Activated T-helper 1 cell treated with anti-CD3 and anti-CD28 coated beads, Interleukin-12 subunit alpha, Interleukin-12 subunit beta, Interleukin-2, Interleukin-4 antibody, amounts not matched to agents 30 ng/mL and 10 ng/mL and 1 ng/mL, durations not matched to agents 14 hours and 24 hours and 36 hours (primary cell): ENCODE data around the gene IRF8. TPM values are rescaled to one million over a fixed set of nuclear protein-coding genes. Genes with fewer than 3 reads are reported as not detected.

Experiments
- DNase-seq: peaks from one replicate; pipeline ENCODE4 v3.0.0; 2021; ENCODE audit warnings: low spot score
- H3K27ac Mint-ChIP-seq: one replicate; pipeline ENCODE4 v1.8.0; 2021; ENCODE audit warnings: mild to moderate bottlenecking, mixed read lengths
- H3K27me3 Mint-ChIP-seq: one replicate; pipeline ENCODE4 v1.8.0; 2022; ENCODE audit warnings: mild to moderate bottlenecking, moderate library complexity, mixed read lengths; ENCODE audit not compliant: insufficient read depth
- H3K36me3 Mint-ChIP-seq: one replicate; pipeline ENCODE4 v1.8.0; 2021; ENCODE audit warnings: low read depth, mixed read lengths
- H3K4me1 Mint-ChIP-seq: one replicate; pipeline ENCODE4 v1.8.0; 2021; ENCODE audit warnings: low read depth, mixed read lengths
- H3K4me3 Mint-ChIP-seq: one replicate; pipeline ENCODE4 v1.8.0; 2021; ENCODE audit warnings: mild to moderate bottlenecking, moderate library complexity, mixed read lengths
- H3K9me3 Mint-ChIP-seq: one replicate; pipeline ENCODE4 v1.8.0; 2021; ENCODE audit warnings: mixed read lengths
- intact Hi-C: fragments of 100-400 bp; cut with micrococcal nuclease; formaldehyde crosslinking; loops from one replicate; pipeline ENCODE4 v1.15.1; 2024
- total RNA-seq: library from RNA; stranded (reverse); gene quantifications from 2 replicates; pipeline ENCODE4 v1.2.3, GENCODE V29; 2022

IRF8 gene
- total RNA-seq, 1 donor from 2014 or later, result 158 TPM

DNA sequence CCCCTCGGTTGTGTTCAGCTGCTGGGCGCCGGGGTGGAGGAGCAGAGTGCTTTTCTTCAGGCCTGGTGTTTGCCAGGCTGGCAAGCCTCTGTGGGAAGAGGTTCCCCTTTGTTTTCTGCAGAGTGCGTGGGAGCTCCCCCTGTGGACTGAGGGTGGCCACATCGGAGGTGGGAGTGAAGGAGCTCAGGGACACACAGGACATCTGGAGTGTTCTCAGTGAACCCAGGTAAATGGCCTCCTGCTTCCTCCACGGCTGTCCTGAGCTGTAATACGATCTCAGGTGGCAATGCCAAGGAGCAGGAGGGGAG, 39.2 kb upstream of the IRF8 start:
- Mint-ChIP-seq H3K27me3 (peaks cover 11% of the 10 kb centered on the region), H3K9me3 (peaks cover 10% of the 10 kb centered on the region), H3K36me3 (no peaks in the 10 kb centered on the region), H3K4me3 (no peak overlapping the region), H3K27ac (no peak overlapping the region), H3K4me1 (peaks cover 6% of the 10 kb centered on the region)
- DNase-seq, result no peak
- intact Hi-C loops, result no loop called here

DNA sequence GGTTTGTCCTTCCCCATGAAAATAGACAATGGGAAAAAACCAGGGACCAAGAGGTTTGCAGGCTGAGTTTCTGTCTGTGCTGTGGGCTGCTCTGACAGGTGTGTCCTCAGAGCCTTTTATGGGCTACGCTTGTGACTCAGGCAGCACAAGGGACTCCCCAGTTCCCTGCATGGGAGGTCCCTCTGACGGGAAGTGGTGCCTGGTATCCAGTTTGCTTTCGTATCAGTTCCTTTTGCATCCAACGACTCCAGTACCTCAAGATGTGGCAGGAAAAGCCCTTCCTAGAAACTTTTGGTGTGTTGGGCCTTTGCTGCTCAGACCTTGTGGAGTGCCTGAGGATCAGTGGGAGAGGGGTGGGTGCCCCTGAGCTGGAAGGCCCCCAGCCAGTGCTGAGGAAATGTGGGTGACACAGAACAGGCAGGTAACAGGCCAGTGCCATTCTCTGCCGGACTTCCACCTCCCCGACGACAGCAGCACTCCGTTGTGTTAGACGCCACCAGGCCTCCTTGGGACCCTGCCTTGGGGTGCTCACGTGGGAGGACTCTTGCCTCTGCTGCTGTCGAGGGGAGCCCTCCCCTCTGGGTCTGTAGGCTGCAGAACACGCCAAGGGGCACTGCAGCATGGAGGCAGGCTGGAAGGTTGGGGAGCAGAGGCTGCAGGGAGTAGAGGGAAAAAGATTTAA, 38.4 kb upstream of the IRF8 start:
- Mint-ChIP-seq H3K27ac (no peak overlapping the region), H3K27me3 (peaks cover 10% of the 10 kb centered on the region), H3K4me3 (no peak overlapping the region), H3K36me3 (no peaks in the 10 kb centered on the region), H3K4me1 (peaks cover 6% of the 10 kb centered on the region), H3K9me3 (peaks cover 10% of the 10 kb centered on the region)
- intact Hi-C loops, result no loop called here
- DNase-seq, result no peak

DNA sequence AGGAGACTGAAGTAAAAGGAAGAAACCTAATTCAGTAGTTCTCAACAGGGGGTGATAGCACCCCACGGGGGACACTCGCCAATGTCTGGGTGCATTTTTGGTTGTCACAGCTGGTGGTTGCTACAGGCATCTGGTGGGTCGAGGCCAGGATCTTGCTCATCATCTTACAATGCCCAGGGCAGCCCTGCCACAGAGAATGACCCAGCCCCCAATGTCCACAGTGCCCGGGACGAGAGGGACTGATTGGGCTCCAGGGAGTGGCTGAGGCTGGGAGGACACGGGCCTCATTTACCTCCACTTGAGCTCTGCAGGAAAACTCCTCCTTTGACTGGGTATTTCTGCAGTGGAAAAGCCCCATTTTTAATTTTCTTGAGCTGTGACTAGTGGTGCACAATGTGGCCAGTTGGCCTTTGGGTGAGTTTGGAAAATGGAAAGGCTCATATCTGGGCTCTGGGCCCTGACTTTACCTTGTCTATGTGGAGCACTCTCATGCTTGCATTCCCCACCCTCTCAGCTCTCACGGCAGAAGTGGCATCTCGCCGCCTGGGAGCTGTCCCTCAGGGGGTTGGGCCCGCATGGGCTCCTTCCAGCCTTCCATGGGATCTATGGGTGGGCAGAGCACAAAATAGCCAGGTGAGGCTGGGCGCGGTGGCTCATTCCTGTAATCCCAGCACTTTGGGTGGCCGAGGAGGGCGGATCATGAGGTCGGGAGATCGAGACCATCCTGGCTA, 37.7 kb upstream of the IRF8 start:
- Mint-ChIP-seq H3K36me3 (no peaks in the 10 kb centered on the region), H3K27ac (no peak overlapping the region), H3K4me1 (peaks cover 6% of the 10 kb centered on the region), H3K27me3 (peaks cover 12% of the 10 kb centered on the region), H3K4me3 (no peak overlapping the region), H3K9me3 (peaks cover 6% of the 10 kb centered on the region)
- DNase-seq, result no peak
- intact Hi-C loops, result no loop called here

GRCh38 chr16:85862476-85863383, 36.2 kb upstream of the IRF8 start:
- Mint-ChIP-seq H3K36me3 (no peaks in the 10 kb centered on the region), H3K27ac (no peak overlapping the region), H3K27me3 (peaks cover 13% of the 10 kb centered on the region), H3K4me3 (no peak overlapping the region), H3K4me1 (peaks cover 6% of the 10 kb centered on the region), H3K9me3 (peaks cover 6% of the 10 kb centered on the region)
- DNase-seq, result no peak
- intact Hi-C loops, result no loop called here

DNA sequence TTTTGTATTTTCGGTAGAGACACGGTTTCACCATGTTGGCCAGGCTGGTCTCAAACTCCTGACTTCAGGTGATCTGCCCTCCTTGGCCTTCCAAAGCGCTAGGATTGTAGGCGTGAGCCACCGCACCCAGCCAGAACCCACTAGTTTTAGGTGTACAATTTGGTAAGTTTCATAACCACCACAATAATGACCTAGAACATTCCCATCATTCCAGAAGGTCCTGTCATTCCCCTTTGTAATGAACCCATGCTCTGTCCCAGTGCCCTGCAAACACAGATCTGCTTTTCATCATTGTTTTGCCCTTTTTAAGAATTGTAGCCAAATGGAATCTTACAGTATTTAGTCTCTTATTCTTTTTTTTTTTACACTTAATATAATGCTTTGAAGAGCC, 35.6 kb upstream of the IRF8 start:
- Mint-ChIP-seq H3K4me1 (peaks cover 6% of the 10 kb centered on the region), H3K4me3 (no peak overlapping the region), H3K9me3 (peaks cover 6% of the 10 kb centered on the region), H3K27ac (no peak overlapping the region), H3K36me3 (no peaks in the 10 kb centered on the region), H3K27me3 (peaks cover 17% of the 10 kb centered on the region)
- intact Hi-C loops, result no loop called here
- no peak for DNase-seq

DNA sequence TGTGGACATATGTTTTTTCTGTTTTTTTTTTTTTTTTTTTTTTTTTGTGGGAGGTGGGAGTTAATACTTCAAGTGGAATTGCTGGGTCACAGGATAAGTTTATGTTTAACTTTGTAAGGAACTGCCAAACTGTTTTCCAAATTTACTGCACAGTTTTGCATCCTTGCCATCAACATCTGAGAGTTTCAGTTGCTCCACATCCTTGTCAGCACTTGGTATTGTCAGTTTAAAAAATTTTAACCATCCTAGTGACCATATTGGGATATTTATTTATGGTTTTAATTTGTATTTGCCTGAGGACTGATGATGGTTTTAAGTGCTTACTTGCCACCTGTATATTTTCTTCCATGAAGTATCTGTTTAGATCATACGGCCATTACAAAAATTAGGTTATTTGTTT, 34.0 kb upstream of the IRF8 start:
- peaks cover 11% of the 10 kb centered on the region for H3K9me3 Mint-ChIP-seq
- no peaks in the 10 kb centered on the region for H3K36me3 Mint-ChIP-seq
- peaks cover 14% of the 10 kb centered on the region for H3K4me1 Mint-ChIP-seq
- H3K27ac Mint-ChIP-seq, result no peak overlapping the region
- no peak for DNase-seq
- no peak overlapping the region for H3K4me3 Mint-ChIP-seq
- intact Hi-C loops, result no loop called here
- H3K27me3 Mint-ChIP-seq, result peaks cover 22% of the 10 kb centered on the region

GRCh38 chr16:85867189-85867588, 31.8 kb upstream of the IRF8 start:
- peaks cover 24% of the 10 kb centered on the region for H3K27me3 Mint-ChIP-seq

DNA sequence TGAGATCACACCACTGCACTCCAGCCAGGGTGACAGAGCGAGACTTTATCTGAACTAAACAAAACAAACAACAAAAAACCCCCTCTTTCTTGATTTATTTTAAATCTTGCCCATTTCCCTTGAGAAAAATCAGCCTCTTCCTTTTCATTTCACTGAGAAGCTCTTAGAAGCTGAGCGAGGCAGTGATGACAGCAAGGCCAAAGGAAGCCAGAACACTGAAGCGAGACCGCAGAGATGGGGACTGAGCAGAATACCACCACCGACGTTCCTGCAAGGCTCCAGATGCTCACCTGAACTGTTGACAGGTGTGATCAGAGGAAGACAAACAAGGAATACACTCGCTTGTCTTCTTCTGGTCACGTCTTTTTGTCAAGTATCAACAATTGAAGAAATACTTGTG, 30.5 kb upstream of the IRF8 start:
- H3K4me3 Mint-ChIP-seq, result no peak overlapping the region
- no peak for DNase-seq
- intact Hi-C loops, result no loop called here
- peaks cover 28% of the 10 kb centered on the region for H3K4me1 Mint-ChIP-seq
- no peak overlapping the region for H3K27ac Mint-ChIP-seq
- H3K9me3 Mint-ChIP-seq, result peaks cover 11% of the 10 kb centered on the region
- peaks cover 19% of the 10 kb centered on the region for H3K27me3 Mint-ChIP-seq
- H3K36me3 Mint-ChIP-seq, result no peaks in the 10 kb centered on the region

More at GRCh38 chr16:85867189-85867588, 31.8 kb upstream of the IRF8 start:
- Mint-ChIP-seq H3K27ac (no peak overlapping the region), H3K9me3 (peaks cover 11% of the 10 kb centered on the region), H3K4me3 (no peak overlapping the region), H3K36me3 (no peaks in the 10 kb centered on the region), H3K4me1 (peaks cover 28% of the 10 kb centered on the region)
- no peak for DNase-seq
- intact Hi-C loops, result no loop called here

DNA sequence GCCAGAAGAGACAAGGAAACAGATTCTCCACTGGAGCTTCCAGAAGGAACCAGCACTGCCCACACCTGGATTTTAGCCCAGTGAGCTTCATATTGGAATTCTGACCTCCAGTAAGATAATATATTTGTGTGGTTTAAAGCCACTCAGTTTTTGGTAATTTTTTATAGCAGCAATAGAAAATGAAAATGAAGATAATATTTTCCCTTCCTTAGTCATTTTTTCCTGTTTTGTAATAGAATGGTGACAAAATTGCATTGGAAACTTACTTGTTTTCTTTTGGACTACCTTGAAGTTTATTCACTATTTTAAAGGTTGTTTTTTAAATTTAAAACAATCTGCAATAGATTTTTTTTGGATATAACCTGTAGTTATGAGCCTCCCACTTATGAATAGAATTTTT, 29.8 kb upstream of the IRF8 start:
- Mint-ChIP-seq H3K36me3 (no peaks in the 10 kb centered on the region), H3K27me3 (peaks cover 26% of the 10 kb centered on the region), H3K4me1 (peaks cover 28% of the 10 kb centered on the region), H3K4me3 (no peak overlapping the region), H3K9me3 (peaks cover 5% of the 10 kb centered on the region), H3K27ac (no peak overlapping the region)
- no peak for DNase-seq
- intact Hi-C loops, result loop anchor here (1.0 kb wide), 1 partner anchor 30 kb away; the partner anchor contains the start of gene IRF8

- Mint-ChIP-seq H3K4me3 (no peak overlapping the region), H3K9me3 (peaks cover 5% of the 10 kb centered on the region), H3K4me1 (peaks cover 28% of the 10 kb centered on the region), H3K27ac (peak overlapping the region; percentile 31), H3K36me3 (no peaks in the 10 kb centered on the region), H3K27me3 (peaks cover 29% of the 10 kb centered on the region)
- intact Hi-C loops, result loop anchor here (1.0 kb wide), 4 partner anchors 18 to 120 kb away; partner anchors contain the start of gene IRF8
- DNase-seq, result no peak
These were observed 29.0 kb upstream of the IRF8 start for GRCh38 chr16:85869785-85870558.

DNA sequence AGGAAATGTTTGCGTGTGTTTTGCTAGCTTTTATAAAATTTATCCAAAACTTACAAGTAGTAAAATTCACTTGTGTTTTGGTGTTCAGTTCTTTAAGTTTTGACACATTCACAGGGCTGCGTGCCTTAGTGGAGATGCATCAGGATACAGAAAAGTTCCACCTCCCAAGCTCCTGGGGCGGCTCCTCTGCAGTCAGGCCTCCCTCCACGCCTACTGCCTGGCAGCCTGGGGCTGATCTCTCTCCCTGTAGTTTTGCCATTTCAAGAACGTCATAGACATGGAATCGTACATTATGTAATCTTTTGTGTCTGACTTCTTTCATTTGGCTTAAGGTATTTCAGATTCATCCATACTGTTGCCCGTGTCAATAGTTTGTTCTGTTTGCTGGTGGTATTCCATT, 27.2 kb upstream of the IRF8 start:
- H3K36me3 Mint-ChIP-seq, result no peaks in the 10 kb centered on the region
- intact Hi-C loops, result no loop called here
- peaks cover 5% of the 10 kb centered on the region for H3K9me3 Mint-ChIP-seq
- peak overlapping the region; percentile 75 for H3K27ac Mint-ChIP-seq
- peaks cover 28% of the 10 kb centered on the region for H3K4me1 Mint-ChIP-seq
- no peak for DNase-seq
- H3K27me3 Mint-ChIP-seq, result peaks cover 41% of the 10 kb centered on the region
- H3K4me3 Mint-ChIP-seq, result peak overlapping the region; percentile 16

DNA sequence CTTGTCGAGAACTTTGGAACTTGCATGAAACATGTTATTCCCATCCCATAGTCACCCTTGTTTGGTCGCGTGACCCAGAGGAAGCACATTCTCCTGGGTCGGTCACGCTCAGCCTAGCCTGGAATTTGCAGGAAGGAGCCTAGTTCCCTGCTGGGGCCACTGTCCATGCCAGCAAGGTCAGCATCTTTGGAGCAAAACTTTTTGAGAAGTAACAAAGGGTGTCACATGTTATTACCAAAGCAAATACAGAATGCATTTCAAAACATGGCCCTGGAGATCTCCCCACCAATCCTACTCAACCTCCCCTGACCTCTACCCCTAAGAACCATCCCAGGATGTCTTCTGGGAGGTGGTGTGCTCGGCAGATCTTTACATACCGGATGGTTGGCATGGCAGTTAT, 26.2 kb upstream of the IRF8 start:
- Mint-ChIP-seq H3K27me3 (peaks cover 42% of the 10 kb centered on the region), H3K9me3 (peaks cover 7% of the 10 kb centered on the region), H3K4me1 (peaks cover 28% of the 10 kb centered on the region), H3K27ac (no peak overlapping the region), H3K4me3 (no peak overlapping the region), H3K36me3 (peaks cover under 1% of the 10 kb centered on the region)
- DNase-seq, result no peak
- intact Hi-C loops, result no loop called here
